ENCODE data around the gene ENPP3.
A peak's percentile ranks its signal among the peaks of the same experiment; 100 is the strongest.

Gene ENPP3

DNA sequence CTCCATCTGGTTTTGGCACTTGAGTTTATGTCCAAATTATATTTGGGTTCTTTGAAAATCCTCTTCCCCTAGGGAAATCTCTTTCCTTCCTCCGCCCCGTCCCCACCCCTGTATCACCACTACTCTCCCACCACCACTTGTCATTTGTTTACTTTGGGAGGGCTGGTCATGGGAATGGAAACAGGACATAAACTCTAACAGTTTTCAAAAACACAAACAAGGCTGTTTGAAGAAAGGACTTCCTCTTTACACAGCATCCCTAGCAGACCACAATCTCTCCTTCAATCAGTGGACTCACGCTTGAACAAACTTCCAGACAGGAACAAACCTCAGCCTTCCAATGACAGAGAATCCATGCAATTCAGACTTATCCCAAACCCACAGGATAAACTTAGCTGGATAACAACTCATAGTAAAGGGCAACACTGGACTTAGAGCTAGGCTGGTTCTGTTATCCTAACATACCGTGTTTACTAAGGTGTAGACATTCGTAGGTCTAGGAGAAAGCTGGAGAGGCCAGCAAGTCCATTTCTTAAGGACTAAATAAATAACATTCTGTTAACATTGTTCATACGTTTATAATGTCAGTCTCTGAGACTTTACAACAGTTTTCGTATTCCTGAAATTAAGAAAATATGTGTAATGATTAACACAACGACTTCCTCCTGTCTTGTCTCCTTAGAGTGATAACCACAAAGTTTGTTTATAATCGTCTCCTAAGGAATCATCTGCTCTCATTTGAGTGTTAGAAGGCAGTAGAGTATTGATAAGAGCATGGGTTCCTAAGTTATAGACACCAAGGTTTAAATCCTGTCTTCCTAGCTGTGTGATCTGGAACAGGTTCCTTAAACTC lies 117.8 kb downstream of the ENPP3 start (continued):
- TF ChIP-seq, protein P1, sequence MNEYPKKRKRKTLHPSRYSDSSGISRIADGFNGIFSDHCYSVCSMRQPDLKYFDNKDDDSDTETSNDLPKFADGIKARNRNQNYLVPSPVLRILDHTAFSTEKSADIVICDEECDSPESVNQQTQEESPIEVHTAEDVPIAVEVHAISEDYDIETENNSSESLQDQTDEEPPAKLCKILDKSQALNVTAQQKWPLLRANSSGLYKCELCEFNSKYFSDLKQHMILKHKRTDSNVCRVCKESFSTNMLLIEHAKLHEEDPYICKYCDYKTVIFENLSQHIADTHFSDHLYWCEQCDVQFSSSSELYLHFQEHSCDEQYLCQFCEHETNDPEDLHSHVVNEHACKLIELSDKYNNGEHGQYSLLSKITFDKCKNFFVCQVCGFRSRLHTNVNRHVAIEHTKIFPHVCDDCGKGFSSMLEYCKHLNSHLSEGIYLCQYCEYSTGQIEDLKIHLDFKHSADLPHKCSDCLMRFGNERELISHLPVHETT (tag by site-specific recombination; IDR thresholded peaks at IDR 0.05): no peak
- TF ChIP-seq ZNF302 (tag by site-specific recombination; IDR thresholded peaks at IDR 0.05; ENCODE audit: low read depth) (no peak), ZNF707 (tag by site-specific recombination; IDR thresholded peaks at IDR 0.05) (no peak), ZNF423 (tag by site-specific recombination; IDR thresholded peaks at IDR 0.05) (no peak), ZNF571 (tag by site-specific recombination; IDR thresholded peaks at IDR 0.05) (no peak), ZNF292 (tag by site-specific recombination; IDR thresholded peaks at IDR 0.05; ENCODE audit: borderline replicate concordance, low read depth) (no peak), TRIM28 (IDR thresholded peaks at IDR 0.05; ENCODE audit: borderline replicate concordance, low read length) (peak; percentile 18; the same call in 1 of the 2 replicates), ZNF138 (tag by site-specific recombination; IDR thresholded peaks at IDR 0.05; ENCODE audit: borderline replicate concordance) (no peak)

DNA sequence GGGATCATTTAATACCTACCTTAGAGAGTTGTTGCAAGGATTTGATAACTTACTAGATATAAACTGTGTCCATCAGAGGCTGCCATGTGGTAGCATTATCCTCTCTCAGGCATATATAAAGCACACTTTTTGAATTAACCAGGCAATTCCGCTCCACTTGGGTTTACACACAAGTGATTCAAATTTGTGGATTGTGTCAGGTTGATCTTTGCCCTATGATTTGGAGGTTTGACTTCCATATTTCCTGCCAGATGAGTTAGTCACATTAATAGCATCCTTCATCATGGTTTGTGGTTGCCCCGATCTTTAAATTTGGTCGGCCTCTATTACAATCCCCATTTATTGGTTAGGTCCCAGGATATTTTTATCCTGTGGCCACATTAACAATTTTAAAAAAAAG lies 118.5 kb downstream of the ENPP3 start:
- H3K4me3 ChIP-seq (ENCODE audit: low read depth, low read length): no peak overlapping the region
- CTCF ChIA-PET: interaction anchor here (0.9 kb wide), 1 partner anchor 17 kb away, joined by 3 read pairs; no protein-coding TSS in a partner anchor
- TF ChIP-seq ZNF140 (tag by site-specific recombination; IDR thresholded peaks at IDR 0.05) (peak; percentile 76; the same call in 1 of the 2 replicates), SETDB1 (IDR thresholded peaks at IDR 0.05; ENCODE audit: insufficient read length, low read length) (peak; percentile 13), ZNF530 (tag by site-specific recombination; IDR thresholded peaks at IDR 0.05; ENCODE audit: low read depth) (no peak), ZNF280C (tag by site-specific recombination; IDR thresholded peaks at IDR 0.05) (no peak), EGR2 (tag by site-specific recombination; IDR thresholded peaks at IDR 0.05; ENCODE audit: low read depth) (no peak), REPIN1 (tag by site-specific recombination; IDR thresholded peaks at IDR 0.05; ENCODE audit: low read depth) (no peak), ZNF473 (tag by site-specific recombination; IDR thresholded peaks at IDR 0.05) (no peak), GLIS2 (tag by site-specific recombination; IDR thresholded peaks at IDR 0.05) (no peak), PRDM10 (tag by site-specific recombination; IDR thresholded peaks at IDR 0.05) (no peak), ZNF157 (tag by site-specific recombination; IDR thresholded peaks at IDR 0.05) (no peak)
- H3K36me3 ChIP-seq (ENCODE audit: control insufficient read depth in 2 of 2, insufficient read depth in 1 of 2, low read length in 2 of 2): no peaks in the 10 kb centered on the region
- H3K27ac ChIP-seq (ENCODE audit: extremely low read depth, low read depth, low read length): no peak overlapping the region
- POLR2A ChIA-PET: no interaction called here
- peaks cover 9% of the 10 kb centered on the region for H3K4me1 ChIP-seq (ENCODE audit: control insufficient read depth, insufficient read depth, low read length)
- H3K9me3 ChIP-seq (ENCODE audit: control insufficient read depth, insufficient read depth, low read depth, low read length): no peaks in the 10 kb centered on the region
